ENCODE results near the gene FBN2.

- TF ChIP-seq POLR2A (IDR thresholded peaks at IDR 0.05; ENCODE audit: low read depth, low read length): no peak
- no peak for TF ChIP-seq POLR2AphosphoS5 (IDR thresholded peaks at IDR 0.05; ENCODE audit: low read depth, low read length)
These were observed 102.2 kb downstream of the FBN2 start for GRCh38 chr5:128435861-128436260.
